Frontal cortex (tissue), 4 donors: Measurements from ENCODE around the gene RPIA. TPM values are rescaled to one million over a fixed set of nuclear protein-coding genes. Genes with fewer than 3 reads are reported as not detected.
"Not testable (repeated sequence)": the region's sequence is repeated elsewhere in the genome, so short reads cannot be mapped to it uniquely, and the experiment has no call there.

Experiments used
- DNase-seq, 2 donors: peaks; one replicate each; pipeline ENCODE4 v3.0.0; 2012; ENCODE audit warnings: low spot score in 2 of 2
- FAIRE-seq: peaks from 2 replicates; lab custom pipeline; 2012; peaks lifted over from hg19 to GRCh38; lab: Jason Lieb, UNC
- total RNA-seq: library from RNA; depleted of rRNA; stranded (reverse); fragments of >200 nt; gene quantifications from one replicate; pipeline ENCODE4 v1.2.3, GENCODE V29; 2014
- donor health status: control.
- donor health status: control.
- donor health status: control.

RPIA gene
- total RNA-seq, 1 donor from 2014 or later = 10.2 TPM

DNA sequence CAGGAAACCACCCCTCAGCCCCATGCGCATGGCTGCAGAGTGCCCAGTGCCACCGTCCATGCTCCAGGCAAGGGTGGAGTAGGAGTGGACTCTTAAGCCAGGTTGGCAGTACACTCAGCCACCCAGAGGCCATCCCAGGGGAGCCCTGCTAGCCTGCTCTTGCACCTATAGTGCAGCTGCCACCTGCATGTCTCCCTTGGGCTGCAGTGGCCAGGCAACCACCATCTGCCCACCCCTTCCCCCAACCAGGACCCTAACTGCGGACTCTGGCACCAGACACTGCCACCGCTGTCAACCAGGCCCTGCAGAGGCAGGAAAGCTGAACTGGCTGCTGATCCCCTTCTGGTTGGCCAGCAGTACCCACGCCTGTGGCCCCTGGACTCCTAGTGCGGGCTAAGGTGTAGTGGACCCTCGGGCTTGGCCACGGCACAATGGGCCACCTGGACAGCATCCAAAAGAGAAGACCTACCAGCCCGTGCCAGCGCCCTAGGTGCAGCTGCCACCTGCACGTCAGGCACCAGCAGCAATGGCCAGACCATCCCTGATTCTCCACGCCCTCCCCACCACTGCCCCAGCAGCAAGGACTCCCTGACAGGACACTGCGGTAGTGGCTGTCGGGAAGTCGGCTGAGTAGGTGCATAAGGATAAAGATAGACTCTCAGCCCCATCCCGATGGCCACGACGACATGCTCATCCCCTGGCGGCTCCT lies 72.8 kb downstream of the RPIA start:
- FAIRE-seq (no peak), DNase-seq (no peak)

DNA sequence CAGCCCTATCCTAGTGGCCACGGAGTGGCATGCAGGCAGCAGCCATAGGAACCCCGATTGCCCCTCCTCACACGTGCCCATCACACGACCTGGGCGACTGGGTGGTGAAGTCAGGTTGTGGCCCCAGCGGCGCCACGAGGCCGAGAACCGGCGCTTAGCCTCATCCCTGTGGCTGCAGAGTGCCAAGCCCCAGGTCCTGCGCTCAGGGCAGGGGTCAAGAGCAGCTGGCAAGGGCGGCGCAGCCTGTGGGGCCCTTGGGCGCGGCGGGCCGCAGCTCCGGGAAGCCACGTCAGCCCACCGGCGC lies 73.3 kb downstream of the RPIA start:
- no peak for FAIRE-seq
- DNase-seq = no peak

DNA sequence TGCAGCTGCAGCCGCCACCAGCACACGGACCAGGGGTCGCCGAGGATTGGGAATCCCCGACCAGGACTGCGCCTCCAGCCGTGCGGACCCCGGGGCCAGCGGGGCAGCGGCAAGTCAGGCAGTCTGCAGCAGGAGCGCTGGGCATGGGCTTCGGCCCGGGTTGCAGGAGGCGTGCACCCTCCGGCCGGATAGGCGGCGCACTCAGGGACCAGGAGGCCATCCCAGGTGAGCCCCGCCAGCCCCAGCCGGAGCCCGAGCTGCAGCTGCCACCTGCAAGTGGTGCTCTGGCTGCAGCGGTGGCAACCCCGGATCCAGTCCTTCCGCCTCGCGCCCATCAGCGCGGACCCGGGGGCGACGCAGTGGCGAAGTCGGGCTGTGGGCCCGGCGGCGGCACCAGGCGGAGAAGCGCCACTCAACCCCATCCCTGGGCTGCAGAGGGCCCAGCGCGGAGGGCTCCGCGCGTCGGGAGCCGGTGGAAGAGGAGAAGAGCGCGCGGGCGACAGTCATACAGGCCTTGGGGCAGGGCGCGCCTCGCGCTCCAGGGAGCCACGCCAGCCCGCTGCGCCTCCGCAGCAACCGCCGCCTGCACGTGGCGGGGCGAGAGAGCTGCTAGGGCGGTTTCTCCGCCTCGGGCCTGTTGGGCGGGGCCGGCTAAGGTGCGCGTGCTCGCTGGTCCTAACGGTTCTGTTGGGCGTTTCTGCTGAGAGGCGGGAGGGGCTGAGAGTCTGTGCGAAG lies 73.8 kb downstream of the RPIA start:
- FAIRE-seq (no peak), DNase-seq (no peak)

DNA sequence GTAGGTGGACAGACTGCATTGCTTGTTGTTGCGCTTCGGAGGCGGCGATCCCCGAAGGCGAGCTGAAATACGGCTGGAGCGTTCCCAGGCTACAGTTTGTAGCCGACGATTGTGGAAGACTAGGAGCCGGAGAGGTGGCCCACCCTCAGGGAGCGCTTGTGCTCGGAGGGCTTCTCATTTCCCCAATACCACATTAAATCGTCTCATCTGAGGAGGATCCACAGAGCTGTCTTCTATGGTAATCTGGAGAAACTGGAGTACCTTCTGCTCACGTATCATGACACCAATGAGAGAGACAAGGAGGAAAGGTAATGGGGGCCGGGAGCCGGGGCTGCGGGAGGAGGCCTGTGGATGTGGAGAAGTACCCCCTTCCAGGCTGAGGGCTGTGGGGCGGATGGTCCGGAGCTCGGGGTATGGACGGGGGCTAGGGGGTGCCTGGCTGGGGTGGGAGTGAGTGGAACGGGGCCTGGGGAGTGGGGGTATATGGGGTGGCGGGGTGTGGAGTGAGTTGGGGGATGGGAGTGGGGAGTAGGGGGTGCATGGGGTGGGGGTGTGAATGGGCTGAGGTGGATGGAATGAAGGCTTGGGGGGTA lies 74.5 kb downstream of the RPIA start:
- not testable (repeated sequence) for DNase-seq

DNA sequence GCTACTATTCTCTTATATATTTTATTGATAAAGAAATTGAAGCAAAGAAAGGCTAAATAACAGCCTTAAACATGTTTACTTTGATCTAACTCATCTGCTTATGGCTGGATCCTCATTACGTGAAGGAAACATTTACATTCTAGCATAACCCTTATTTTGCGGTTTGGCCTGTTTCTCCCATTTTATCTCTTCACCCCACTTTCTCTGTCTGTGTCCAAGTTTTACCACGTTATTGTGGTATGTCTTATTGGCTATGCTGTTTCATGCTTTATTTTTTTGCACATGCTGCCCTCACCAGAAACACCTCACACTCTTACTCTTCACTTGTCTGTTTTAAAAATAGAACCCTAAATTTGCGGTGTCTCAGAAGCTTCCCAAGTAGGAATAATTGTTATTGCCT lies 78.5 kb downstream of the RPIA start:
- no peak for FAIRE-seq

More for the DNA sequence above, 74.5 kb downstream of the RPIA start:
- not testable (repeated sequence) for FAIRE-seq

DNA sequence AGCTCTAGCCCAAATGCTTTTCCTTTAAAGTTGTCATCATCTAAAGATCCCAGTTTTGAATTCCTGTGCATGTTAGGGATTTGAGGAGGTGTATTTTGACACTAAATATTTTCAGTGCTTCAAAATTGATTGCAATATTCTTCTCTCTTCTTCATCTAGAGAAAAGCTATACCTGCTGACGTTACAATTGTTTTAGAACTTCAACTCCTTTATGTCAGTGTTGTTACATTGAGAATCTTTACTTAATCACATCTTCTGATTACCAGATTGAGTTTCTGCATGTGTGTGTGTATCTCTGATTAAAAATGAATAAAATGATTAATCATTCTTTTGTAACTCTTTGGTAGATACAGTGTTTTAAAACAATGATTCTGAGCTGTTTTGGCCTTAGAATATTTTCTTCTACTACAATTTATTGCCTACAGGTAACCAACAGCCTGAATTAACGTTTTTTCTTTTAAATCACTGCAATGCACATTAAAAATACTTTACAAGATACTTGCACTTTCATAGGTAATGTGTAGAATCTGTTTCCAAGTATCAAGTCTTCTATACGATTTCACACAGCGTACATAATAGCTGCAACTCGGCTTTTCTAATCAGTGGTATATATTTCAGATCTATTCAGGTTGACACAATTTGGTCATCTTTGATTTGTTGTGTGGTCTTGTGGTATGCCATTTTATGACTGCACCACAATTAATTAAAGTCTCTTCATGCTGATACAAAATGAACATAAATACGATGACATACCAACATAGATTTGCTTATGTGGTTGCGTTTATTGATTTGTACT lies 82.0 kb downstream of the RPIA start:
- not testable (repeated sequence) for DNase-seq
- FAIRE-seq = peak; percentile 60

More for the DNA sequence above, 78.5 kb downstream of the RPIA start:
- DNase-seq = no peak

DNA sequence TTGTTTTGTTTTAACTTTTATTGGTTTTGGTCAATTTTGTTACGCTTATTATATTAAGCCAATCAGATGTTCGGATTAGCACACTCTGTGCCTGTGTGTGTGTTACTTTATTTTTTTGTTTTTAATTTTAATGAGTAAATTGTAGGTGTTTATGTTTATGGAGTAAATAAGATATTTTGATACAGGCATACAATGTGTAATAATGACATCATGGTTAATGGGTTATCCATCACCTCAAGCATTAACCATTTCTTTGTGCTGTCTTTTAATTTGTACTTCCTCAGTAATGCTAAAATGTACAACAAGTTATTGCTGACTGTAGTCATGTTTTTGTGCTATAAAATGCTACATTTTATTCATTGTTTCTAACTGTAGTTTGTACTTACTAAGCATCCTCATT lies 97.7 kb downstream of the RPIA start:
- peak; percentile 36 for FAIRE-seq
- DNase-seq = not testable (repeated sequence)

DNA sequence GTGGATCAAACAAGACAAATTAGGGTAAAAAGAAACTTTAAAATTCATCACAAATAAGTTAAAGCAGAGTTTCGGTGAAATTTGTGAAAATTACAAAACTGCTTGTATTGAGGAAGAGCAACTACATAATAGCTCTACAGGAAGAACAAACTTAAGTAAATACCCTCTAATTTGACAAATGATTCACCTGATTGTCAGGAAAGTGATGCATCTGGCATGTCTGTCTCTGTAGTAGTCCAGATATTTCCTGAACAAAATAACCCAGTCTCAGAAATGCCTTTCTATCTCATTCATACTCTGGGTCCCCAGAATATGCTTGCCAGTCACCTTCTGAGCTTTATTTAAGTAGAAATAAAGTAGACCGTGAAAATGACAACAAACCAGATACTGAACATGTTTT lies 104.5 kb downstream of the RPIA start:
- not testable (repeated sequence) for FAIRE-seq, DNase-seq

DNA sequence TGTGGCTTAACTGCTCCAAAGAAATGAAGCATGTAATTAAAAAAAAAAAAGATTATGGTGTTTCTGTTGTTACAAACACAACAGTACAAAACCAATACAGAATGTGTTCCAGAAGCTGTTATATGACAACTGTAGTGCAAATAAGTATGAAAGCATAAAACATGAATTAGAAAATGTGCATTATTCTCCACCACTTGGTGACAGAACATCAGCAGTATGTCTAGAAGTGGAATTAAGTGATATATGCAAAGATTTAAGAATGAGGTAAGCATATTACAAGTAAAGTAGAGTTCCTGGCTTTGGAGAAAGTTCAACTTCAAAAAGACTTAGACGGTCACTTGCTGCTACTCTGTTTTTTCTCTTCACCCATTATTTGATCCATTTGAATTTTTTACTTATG lies 105.0 kb downstream of the RPIA start:
- DNase-seq, FAIRE-seq: not testable (repeated sequence)

DNA sequence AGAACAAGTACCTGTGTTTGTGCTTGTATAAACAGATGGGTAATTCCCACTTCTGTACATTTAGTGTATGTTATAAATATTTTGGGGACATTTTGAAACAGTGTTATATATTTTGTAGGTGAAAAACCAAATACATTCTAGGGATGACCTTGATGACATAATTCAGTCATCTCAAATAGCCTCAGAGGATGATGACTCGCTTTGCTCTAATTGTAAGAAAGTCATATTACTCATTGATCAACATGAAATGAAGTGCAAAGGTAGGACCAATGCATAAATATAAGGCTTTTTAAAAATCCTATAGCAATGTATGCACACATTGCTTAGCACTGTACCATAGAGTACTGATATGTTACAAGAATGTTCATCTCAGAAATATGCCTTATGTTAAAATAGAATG lies 105.7 kb downstream of the RPIA start:
- not testable (repeated sequence) for FAIRE-seq, DNase-seq

Other genes starting within 250 kb of the RPIA start
- gene FOXI3, start 239.0 kb upstream of the RPIA start, total RNA-seq = 0.41 TPM
- gene EIF2AK3, start 64.2 kb upstream of the RPIA start, total RNA-seq = 28.9 TPM